T follicular helper cell (primary cell): ENCODE results near the gene KCND3.

Source experiments
- DNase-seq: peaks from one replicate; pipeline ENCODE4 v3.0.0-alpha.2; 2020; ENCODE audit warnings: low read depth

The KCND3 gene

GRCh38 chr1:111988743-111989453, 570 bp downstream of the KCND3 start:
- no peak for DNase-seq

- DNase-seq, result no peak
Measured at GRCh38 chr1:111988377-111988742, 1.1 kb downstream of the KCND3 start.

- DNase-seq, result no peak
Measured at GRCh38 chr1:111987502-111987901, 2.0 kb downstream of the KCND3 start.

- no peak for DNase-seq
Measured at GRCh38 chr1:111983500-111983899, 6.0 kb downstream of the KCND3 start.

DNA sequence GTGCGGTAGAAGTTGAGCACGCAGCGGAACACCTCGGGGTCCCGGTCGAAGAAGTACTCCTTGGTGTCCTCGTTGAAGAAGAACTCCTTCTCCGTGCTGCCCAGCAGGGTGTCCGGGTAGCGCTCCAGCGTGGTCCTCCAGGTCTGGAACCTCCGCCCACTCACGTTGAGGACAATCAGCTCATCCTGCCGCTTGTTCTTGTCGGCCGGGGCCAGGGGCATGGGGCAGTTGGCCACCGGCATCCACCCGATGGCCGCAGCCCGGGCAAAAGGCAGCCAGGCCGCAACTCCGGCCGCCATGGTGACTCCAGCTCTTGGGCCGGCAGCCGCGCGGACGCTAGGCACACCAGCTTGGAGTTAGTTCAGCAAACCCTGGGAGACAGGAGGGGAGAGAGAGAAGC, 7.0 kb downstream of the KCND3 start:
- DNase-seq, result no peak

DNA sequence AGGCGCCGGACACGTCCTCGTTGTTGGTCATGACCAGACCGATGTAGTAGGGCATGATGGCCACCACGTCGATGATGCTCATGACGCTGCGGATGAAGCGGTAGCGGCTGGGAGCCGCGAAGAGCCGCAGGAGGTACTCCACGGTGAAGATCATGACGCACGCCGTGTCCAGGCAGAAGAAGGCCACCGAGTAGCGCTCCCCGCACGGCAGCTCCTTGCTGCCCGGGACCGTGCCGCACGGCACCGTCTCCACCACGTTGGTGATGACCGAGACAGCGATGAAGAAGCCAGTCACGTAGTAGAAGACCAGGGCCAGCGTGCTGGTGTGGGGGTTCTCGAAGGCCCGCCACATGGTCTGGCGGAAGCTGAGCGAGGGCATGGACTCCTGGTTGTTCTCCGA, 7.6 kb downstream of the KCND3 start:
- DNase-seq, result no peak

DNA sequence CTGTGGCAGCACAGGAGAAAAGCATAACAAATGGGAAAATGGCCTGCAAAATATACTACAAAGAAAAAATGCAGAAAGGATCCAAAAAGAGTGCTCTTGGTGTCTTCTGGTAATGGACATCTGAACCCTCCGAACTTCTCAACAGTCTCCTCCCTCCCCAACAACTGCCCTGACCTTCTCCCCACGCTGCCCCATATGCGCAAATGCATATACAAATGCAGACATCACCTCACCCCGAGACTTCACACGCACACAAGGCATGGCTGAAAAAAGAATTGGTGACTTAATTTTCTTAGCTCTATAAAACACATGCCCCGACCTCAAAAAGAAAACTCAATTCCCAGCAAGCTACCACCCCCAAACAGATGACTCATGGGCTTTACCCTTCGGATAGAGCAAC, 8.4 kb downstream of the KCND3 start:
- DNase-seq, result no peak

GRCh38 chr1:111980686-111981085, 8.8 kb downstream of the KCND3 start:
- no peak for DNase-seq

DNA sequence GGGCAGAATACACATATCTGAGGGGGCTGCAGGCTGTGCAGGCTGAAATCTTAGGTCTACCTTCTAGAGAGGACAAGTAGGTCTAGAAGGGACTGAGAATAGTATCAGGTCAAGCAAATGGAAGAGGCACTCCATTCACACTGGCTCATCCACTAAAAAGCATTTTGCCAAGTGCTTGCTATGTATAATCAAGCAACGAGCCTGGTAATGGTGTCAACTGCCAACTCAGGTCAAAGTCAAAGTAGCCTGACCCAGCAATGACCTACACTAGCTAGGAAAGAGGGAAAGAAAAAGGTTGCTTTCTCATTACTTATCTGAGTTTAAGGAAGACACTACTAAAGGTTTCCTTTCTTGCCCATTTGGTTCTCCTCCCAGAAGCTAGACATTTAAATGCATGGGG, 10.8 kb downstream of the KCND3 start:
- no peak for DNase-seq

DNA sequence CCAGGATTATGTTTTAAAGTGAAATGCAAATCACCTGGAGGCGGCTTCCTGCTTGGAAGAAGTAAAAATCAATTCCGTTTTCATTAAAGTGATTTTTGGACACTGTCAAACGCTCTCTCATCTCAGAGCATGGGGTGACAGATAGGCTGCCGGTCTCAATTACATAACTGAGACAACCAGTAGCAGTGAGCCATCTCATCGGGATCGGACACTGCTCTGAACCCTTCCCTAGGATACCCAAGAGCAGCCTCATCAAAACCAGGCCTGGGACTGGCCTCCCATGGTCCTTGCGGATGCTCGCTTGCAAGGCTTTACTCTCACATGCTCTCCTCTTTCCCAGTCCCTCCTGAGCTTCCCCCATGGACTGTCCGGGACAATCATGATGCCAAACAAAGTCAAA, 12.1 kb downstream of the KCND3 start:
- no peak for DNase-seq

DNA sequence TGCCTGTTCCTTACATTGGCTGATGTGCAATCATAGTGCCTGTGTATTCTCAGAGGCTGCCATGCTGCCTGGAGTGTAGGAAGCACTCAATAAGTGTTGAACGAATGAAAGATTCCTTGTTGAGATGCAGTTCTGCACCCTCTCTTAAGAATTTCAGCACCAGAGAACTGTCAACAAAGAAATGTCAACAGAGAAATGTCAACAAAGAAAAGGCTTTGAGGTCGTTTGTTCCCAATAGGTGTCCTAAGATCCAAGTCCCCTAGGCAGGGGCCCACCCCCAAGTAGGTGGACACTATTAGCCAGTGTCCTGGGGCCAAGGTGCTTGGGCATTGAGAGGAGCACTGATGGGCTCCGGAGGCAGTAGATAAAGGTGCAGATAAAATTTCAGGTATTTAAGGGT, 12.6 kb downstream of the KCND3 start:
- DNase-seq, result no peak

DNA sequence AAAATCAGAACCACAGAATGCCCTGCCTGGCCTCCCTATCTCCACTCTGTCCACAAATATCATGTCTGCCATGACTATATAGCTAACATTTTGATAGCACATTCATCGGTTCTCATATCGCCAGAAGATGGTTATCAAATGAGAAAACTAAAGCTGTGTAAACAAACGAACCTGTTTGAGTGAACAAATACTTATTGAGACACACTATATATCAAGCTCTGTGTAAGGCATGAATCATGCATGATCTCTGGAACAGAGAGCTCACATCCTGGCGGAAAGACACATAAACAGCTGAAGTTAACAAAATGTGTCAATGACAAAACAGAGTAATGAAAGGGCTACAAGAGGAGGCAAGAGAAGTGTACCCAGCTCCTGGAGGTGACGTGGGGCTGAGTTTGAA, 13.1 kb downstream of the KCND3 start:
- no peak for DNase-seq

DNA sequence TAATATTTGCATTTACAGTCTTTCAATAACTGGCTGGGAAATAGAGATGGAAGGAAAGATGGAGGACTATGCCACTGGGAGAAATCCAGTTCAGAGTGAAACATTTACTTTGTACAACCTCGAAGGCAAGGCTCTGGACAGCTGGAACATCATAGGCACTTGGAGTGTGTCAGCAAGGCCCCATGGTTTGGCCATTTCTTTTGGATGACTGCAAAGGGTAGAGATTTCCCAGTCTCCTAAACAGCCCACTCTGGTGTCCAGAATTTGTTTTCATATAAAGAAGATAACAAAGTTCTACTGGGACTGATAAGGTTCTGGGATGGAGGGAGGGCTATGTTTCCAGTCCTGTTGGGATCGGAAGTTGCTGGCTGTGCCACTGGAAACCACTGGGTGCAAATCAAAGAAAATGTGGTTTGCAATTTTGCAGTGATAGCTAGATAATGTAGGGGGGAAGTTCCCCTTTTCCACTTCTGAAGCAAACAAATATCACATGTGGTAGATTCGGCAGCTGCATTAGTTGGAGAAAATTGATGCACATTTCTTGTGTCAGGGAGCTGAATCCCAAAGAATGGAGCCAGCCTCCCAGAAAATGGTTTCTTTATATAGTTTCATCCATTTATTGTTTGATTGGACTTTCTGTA, 16.2 kb downstream of the KCND3 start:
- no peak for DNase-seq

DNA sequence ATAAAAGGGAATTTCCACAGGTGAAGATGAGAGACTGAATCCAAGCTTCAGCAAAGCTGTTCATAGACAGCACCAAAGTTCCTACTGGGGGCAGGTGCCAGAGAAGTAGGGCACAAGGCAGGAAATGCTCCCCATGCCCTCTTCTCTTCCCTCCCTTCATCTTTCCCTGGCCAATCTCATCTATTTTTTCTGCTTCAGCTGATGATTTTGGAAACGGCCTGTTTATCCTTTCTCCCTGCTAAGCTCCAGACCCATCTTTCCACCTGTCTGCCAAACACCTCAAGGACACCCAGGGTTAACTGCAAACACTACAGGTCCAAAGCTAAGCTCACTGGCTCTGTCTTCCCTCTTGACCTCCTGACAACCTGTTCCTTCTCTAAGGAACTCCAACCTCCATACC, 18.1 kb downstream of the KCND3 start:
- DNase-seq, result no peak

DNA sequence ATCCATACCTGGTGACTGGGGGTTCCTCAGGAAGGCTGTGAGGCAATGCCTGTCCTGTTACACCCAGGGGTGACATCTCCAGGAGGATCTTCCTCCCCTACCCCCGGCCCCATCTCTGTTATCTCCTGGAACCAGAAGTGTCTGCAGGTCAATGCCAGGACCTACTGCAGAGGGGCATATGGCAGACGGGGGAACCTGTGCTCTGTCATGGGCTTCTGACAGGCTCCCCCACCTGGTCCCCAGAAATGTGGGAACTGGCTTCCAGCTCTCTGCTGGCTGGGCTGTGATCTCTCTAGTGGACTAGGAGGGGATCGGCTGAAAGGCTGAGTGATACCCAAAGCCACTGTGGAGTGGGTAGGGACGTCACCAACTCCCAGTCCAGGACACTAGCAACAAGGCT, 21.0 kb downstream of the KCND3 start:
- no peak for DNase-seq

GRCh38 chr1:111967886-111968285, 21.6 kb downstream of the KCND3 start:
- DNase-seq, result no peak

DNA sequence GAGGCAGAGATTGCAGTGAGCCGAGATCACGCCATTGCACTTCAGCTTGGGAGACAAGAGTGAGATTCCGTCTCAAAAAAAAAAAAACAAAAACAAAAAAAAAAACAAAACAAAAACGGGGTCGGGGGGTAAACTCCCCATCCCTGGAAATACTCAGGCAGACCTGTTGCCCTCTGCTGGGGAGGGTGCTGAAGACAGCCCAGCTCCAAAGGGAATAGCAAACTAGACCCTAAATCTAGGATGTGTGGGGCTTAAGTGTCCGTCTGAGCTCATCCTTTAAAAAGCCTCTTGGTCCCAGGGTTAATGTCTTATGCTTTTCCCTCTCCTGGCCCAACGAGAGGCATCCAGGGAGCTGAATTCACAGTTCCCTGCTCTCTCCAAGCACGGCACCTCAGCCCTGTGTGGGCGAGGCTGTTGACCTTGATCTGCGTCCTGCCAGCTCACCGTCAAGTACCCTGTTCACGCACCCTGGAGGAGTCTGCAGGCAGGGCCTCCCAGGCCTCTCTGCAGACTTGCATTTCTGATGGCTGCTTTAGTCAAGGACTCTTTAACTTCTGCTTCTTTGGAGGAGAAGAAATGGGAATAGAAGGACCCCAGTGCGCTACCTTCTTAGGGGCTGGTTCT, 22.3 kb downstream of the KCND3 start:
- no peak for DNase-seq

- DNase-seq, result no peak
Measured at GRCh38 chr1:111965781-111966443, 23.6 kb downstream of the KCND3 start.

DNA sequence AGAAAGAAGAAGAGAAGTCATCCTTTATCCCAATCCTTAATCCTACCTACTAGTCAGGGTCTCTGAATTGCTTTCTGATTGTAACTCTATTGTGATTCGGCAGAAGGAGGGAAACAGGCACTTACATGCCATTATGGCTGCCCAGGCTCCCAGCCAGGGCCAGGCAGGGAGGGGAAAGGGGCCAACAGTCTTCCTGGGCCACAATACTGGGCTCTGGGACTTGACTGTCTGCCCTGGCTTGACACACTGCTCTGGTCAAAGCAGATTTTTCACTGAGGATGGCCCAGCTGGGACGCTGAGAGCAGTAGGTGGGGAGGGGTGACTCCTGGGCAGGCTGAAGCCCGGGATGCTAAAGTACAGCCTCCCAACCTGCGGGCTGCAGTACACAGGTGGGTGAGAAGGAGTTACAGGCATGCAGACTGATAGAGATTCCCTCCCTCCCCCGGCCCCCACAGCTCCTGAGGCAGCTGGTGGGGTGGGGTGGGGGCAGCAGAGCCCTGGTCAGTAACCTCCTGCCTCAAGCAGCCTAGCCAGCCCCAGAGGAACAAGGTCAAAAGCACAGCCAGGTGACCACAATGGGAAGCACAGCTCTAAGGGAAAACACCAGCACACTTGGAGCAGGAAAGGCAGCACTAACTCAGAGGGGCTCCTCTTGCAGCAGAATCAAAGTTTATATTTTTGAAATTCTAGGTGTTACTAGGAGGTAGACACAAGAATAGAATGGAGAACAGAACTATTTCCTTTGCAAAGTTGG, 25.3 kb downstream of the KCND3 start:
- DNase-seq, result no peak

GRCh38 chr1:111961773-111962565, 27.5 kb downstream of the KCND3 start:
- DNase-seq, result no peak

GRCh38 chr1:111961016-111961415, 28.5 kb downstream of the KCND3 start:
- DNase-seq, result no peak
